GM21381 (cell line): Measurements from ENCODE around the gene DNAL4.

Source experiments
- ATAC-seq: cut with Tn5 transposase; IDR thresholded peaks from one replicate; pipeline ENCODE4 v1.9.1; 2021; ENCODE audit warnings: mild to moderate bottlenecking, moderate library complexity; ENCODE audit not compliant: unreplicated experiment

The DNAL4 gene

DNA sequence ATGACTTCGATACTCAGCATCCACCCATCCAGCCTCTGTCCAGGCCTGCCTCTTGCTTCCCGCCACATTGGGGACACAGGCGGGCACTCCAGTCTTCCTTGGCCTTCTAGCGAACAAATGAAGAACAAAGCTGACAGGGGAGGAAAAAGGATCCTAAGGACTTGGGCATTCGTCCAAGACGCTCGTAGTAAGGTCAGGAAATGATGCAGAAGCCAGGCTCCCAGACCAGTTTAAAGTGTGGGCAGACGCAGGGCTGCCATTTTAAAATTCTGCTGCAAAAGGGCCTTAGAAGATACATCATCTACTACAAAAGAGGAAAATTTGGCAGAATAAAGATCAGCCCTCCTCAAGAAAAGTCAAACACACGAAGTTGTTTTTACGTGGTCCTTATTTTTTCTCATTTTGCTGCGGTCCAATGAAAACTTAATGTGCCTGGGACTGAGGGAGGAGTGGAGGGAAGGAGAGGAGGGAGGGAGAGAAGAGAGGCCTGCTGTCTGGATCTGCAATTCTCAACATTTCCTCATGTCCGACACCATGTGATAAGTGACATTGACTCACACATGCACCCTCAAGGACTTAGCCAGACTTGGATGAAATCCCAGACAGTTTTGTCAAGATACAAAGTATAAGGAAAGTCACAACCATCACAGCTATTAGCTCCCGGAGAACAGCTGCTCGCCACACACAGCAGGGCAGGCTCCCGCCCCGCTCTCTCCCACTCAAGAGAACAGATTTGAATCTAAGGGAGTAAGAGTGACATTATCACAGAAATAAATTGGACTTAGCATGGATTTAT, 5.7 kb downstream of the DNAL4 start:
- ATAC-seq: no peak

DNA sequence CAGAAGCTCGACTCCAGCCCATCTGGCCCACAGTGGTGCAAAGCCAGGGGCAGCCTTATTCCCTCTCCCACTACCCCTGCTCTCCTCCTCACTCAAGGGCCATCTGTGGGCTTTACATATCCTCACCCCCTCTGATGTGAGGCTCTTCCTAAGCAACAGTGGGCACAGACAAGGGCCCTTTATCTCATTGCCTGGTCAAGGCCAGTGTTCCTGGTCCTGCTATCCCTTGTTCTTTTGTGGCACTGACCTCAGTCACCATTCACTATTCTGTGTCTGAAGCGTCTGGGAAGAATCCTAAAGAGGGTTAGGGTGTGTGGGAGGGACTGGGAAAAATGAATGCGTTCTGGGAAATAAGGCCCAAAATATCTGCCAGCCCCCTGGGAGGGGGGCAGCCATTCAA, 7.3 kb downstream of the DNAL4 start:
- ATAC-seq: no peak

DNA sequence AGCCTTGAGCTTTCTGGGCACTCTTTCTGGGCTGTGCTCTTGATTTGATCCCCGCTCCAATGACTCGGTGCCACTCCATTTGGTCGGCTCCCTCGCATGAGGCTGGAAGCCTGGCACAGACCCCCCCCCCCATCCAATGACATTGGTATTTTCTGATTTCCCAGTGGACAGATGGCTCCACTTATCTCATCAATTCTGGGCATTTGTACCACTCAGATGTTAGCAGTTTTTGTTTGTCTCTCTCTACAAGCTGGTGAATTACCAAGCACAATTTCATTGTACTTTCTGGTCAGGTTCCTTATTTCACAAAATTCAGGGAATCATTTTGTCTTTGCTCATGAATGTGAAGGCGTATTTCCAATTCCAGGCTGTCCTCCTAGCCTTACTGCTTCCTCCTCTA, 9.1 kb downstream of the DNAL4 start:
- ATAC-seq: no peak

GRCh38 chr22:38784035-38784434, 9.9 kb downstream of the DNAL4 start:
- ATAC-seq: no peak

DNA sequence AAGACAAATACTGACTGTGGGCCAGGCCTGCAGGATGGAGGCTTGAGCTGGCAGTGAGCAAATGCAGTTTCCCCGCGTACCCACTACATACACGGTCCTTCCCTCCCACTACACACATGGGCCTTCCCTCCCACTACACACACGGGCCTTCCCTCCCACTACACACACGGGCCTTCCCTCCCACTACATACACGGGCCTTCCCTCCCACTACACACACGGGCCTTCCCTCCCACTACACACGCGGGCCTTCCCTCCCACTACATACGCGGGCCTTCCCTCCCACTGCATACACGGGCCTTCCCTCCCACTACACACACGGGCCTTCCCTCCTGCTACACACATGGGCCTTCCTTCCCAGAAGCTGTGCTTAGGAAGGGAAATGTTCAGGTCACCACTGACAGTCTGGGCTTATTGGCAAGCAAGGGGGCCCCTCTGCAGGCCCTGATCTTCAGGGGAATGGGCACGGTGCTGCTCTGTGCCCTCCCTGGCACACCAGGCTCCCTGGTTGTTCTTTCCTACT, 10.8 kb downstream of the DNAL4 start:
- no peak for ATAC-seq

DNA sequence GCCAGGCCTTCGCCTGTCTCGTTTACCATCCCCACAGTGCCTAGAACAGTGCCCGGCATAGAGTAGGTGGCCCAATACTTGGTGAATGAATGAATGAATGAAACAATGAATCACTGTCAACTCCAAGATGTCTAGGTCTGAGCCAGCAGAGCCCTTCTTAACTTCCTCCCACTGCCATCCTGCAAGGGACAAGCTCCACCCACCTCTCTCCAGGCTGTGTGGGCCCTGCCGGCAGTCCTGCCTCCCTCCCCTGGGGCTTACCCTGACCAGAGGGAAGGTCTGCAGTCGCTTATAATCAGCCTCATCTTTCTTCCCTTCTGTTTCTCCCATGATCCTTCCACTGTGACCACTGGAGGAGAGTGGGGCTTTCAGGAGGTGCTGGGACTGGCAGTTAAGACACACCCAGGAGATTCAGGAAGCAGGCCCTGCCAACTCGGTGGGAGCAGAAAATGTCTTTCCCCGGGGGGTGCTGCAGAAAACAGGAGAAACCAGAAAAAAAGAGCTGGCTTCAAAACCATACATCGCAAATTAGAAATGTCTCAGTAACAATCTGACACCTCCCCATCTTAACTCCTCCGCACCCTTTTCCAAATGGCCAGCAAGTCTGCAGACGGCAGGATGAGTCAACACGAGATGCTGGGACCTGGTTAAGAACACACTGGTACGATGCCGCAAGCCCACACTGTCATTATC, 11.4 kb downstream of the DNAL4 start:
- ATAC-seq: no peak

DNA sequence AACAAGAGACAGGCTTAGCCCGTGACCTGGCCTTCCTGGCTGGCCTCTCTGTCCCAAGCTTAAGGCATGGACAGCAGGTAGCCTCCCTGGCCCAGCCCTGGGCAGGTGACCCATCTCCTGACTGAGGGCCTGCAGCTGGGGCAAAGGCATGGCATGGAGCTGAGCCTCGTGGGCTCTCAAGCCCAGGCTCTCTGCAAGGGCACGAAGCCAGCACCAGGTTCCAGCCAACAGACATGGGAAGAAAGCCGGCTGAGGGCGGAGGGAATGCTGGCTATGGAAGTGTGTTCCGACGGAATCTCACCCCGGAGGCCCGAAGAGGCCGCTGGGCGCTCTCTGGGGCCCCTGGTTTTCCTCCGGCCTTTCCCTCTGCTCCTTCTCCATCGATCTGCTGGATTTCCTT, 12.9 kb downstream of the DNAL4 start:
- ATAC-seq: no peak

DNA sequence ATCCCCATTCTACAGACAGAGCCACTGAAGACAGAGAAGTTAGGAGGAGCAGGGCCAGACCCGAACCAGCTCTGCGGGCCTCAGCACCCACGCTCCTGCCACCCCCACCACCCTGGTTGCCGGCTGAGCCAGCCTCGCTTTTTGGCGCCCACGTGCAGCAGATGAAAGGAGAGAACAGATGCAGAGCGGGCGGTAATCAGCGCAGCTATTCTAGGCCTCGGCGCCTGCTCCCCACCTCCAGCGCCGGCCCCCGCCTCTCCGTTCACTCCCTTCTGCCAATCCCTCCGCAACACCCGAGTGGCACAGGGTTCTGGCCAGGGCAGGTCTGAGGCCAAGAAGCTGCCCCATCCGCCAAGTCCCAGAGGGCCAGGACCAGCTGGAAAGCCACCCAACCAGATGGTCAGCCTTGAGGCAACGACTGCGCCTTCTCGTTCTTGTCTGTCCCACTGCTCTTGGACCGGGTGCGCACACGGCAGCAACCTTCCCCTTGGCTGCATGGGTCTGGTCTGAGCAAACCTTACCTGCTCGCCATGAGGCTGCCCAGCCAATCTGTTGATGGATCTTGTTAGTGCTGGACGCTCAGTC, 16.8 kb downstream of the DNAL4 start:
- no peak for ATAC-seq

- no peak for ATAC-seq
Measured at GRCh38 chr22:38776086-38776485, 17.9 kb downstream of the DNAL4 start.

DNA sequence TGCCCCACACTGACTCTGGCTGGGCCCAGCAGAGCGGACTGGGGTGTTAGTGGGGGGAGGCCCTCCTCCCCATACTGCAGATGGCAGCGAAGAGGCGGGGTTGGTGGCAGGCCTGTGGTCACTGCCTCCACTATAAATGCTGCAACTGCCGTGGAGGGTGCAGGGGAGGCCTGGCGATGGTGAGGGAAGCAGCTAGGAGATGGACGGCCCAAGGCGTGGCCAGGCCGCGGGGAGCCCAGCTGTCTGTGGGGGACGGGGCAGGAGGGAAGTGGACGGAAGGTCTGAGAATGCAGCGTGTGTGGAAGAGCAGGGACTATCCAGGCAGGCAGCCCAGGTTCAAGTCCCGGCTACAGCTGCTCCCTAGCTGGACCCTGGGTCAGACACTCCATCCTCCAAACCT, 18.3 kb downstream of the DNAL4 start:
- ATAC-seq: no peak

DNA sequence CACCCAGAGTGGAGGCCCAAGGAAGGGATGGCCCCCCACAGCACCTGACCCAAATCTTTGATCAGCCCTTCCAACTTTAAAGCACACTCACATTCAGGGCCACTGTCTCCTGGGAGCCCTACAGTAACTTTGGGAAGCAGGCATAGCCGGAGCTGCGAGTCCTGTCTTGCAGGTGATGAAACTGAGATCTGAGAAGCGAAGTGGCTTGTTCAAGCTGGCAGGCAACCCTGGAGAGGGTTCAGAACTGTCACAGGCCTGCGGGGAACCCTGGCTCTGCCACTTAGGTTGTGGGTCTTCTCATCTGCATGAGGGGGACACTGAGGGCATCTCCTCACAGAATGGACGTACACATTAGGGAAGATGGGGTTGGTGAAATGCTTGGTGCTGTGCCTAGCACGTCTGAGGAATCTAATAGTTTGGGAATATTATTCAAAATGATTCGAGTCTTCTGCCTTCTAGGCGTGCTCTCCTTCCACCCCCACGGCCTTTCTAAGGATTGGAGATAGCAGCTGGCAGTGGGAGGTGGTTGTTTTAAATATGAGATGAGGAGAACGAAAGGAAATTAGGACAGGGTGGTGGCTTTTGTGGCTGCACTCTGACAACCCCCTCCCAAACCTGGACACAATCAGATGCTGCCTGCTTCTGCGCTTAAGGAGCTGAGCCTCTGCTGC, 19.3 kb downstream of the DNAL4 start:
- no peak for ATAC-seq

DNA sequence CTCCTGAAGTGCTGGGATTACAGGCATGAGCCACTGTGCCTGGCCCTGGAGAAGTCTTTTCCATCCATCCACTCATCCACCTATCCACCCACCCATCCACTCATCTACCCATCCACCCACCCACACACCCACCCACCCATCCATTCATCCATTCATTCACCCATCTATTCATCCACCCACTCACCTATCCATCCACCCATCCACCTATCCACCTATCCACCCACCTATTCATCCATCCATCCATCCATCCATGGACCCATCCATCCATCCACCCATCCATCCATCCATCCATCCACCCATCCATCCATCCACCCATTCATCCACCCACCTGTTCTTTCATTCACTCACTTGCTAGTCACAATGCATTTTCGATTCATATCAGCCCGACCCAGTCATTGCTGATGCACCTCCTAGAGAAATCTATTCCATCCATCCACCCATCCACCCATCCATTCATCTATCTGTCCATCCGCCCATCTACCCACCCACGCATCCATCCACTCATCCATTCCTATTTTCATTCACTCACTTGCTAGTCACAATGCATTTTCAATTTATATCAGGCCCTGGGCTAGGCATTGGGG, 20.5 kb downstream of the DNAL4 start:
- no peak for ATAC-seq

DNA sequence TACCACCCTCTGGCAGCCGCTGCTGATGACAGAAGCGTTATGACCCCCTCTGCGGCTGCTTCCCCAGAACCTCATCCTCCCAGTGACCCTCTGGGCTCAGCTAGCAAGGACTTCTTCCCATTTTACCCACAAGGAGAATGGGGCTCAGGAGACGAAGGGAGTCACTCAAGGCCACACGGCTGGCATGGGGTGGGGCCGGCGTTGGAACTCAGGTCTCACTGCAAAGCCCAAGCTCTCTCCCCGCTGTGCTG, 21.4 kb downstream of the DNAL4 start:
- no peak for ATAC-seq

DNA sequence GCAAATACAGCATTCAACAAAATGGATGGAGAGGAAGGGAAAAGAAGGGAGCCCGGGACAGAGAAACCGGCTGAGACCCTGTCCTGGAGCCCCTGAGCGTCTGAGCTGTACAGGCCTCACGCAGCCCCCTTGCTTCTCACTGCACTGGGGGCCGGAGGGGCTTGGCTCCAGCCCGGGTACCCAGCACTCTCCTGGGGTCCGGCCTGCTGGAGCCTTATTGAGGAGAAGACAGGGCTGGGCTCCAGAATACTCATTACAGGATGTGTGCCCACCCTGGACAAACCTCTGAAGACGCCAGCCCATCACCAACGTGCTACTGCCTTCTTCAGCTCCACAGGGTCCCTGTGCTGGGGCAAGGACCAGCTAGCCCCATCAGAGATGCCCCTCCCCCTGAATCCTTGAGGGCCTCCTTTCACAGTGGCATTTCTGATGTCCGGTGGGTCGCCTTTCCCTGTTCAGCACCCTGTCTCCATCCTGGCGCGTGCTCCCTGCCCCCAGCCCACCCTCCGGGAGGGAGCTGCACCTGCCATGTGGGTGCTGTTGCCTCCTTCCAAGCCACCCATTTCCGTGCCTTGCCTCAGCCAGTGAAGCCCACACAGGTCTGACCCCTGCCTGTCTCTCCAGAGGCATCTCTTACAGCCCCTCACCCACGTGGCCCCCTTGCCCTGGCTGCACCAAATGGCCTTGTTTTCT, 23.5 kb downstream of the DNAL4 start:
- no peak for ATAC-seq

DNA sequence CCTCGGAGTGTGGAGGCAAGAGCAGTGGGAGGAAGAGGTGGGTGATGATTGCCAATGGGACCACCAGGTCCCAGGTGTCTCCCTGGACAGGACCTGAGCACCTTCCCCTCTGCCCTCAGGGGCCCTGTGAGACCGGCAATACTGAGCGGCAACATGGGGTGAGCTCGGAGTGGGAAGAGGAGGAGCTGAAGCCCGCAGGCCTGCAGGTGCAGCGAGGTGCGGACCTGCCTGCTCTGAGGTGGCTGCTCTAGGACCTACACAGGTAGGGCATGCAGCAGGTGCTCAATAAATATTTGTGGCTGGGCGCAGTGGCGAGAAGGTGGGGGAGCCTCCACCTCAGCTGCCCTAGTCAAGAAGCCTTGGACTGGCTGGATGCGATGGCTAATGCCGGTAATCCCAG, 25.9 kb downstream of the DNAL4 start:
- no peak for ATAC-seq

DNA sequence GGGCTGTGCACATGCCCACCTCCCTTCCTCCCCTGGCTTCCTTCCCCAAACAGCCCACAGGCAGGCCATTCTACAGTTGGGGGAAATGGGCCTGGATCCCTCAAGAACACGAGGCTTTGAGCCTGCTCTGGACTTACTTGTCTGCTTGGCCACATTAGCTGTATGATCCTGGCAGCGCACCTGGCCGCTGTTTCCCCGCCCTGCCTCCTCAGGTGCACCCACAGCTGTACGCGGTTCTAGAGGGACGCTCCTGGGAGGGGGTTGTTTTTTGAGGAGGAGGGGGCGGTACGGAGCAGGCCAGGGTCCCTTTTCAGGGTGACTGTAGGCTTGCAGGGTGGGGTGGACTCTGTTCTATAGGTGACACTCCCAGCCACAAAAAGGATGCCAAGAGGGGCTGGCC, 26.6 kb downstream of the DNAL4 start:
- no peak for ATAC-seq

- ATAC-seq: no peak
Measured at GRCh38 chr22:38766076-38766777, 27.7 kb downstream of the DNAL4 start.

- ATAC-seq: no peak
Measured at GRCh38 chr22:38762551-38762983, 31.4 kb downstream of the DNAL4 start.

GRCh38 chr22:38761202-38762162, 32.5 kb downstream of the DNAL4 start:
- ATAC-seq: no peak
